Glomerular visceral epithelial cell (primary cell): ENCODE data around the gene DNAH1.
"Not testable (repeated sequence)": the region's sequence is repeated elsewhere in the genome, so short reads cannot be mapped to it uniquely, and the experiment has no call there.

ENCODE experiments used
- DNase-seq: peaks from one replicate; pipeline ENCODE4 v3.0.0-alpha.2; 2016; ENCODE audit errors: extremely low spot score

DNAH1 gene

GRCh38 chr3:52315977-52316764 lies at the start of gene DNAH1:
TSS of gene DNAH1 (plus strand) at chr3:52316319. CDS start at chr3:52322443, 6,124 bp downstream.
- no peak for DNase-seq

- DNase-seq, result no peak
These were observed 48.1 kb upstream of the DNAH1 start for GRCh38 chr3:52268036-52268435.

- no peak for DNase-seq
These were observed 46.3 kb upstream of the DNAH1 start for GRCh38 chr3:52269776-52270175.

- DNase-seq, result no peak
These were observed 45.8 kb upstream of the DNAH1 start for GRCh38 chr3:52270252-52270754.

GRCh38 chr3:52272172-52272571 lies 43.9 kb upstream of the DNAH1 start:
- DNase-seq, result not testable (repeated sequence)

GRCh38 chr3:52272831-52273230 lies 43.3 kb upstream of the DNAH1 start:
- no peak for DNase-seq

- not testable (repeated sequence) for DNase-seq
These were observed 41.3 kb upstream of the DNAH1 start for GRCh38 chr3:52274781-52275180.

- DNase-seq, result peak; percentile 74
These were observed 38.8 kb upstream of the DNAH1 start for GRCh38 chr3:52277071-52277964.

GRCh38 chr3:52277972-52278509 lies 38.1 kb upstream of the DNAH1 start:
- no peak for DNase-seq

- DNase-seq, result peak; percentile 95
These were observed 37.5 kb upstream of the DNAH1 start, which contains the start of gene WDR82 for GRCh38 chr3:52278510-52279069. TSS of gene WDR82 (minus strand) at chr3:52278649. CDS start at chr3:52278361, 288 bp downstream.

- DNase-seq, result no peak
These were observed 36.5 kb upstream of the DNAH1 start for GRCh38 chr3:52279596-52279995.

- DNase-seq, result no peak
These were observed 36.1 kb upstream of the DNAH1 start for GRCh38 chr3:52280050-52280461.

- DNase-seq, result peak; percentile 30
These were observed 33.9 kb upstream of the DNAH1 start for GRCh38 chr3:52281981-52282801.

GRCh38 chr3:52283306-52283705 lies 32.8 kb upstream of the DNAH1 start:
- DNase-seq, result no peak

GRCh38 chr3:52284051-52284450 lies 32.1 kb upstream of the DNAH1 start:
- not testable (repeated sequence) for DNase-seq

- DNase-seq, result no peak
These were observed 29.4 kb upstream of the DNAH1 start for GRCh38 chr3:52286777-52287110.

GRCh38 chr3:52288674-52289073 lies 27.4 kb upstream of the DNAH1 start:
- no peak for DNase-seq

GRCh38 chr3:52289338-52289746 lies 26.8 kb upstream of the DNAH1 start:
- no peak for DNase-seq

GRCh38 chr3:52289747-52290595 lies 26.1 kb upstream of the DNAH1 start:
- DNase-seq, result no peak
